Measurements from ENCODE around the gene STUM. TPM values are rescaled to one million over a fixed set of nuclear protein-coding genes. Genes with fewer than 3 reads are reported as not detected.

Gene STUM
- polyA plus RNA-seq, 1 of the 3 experiments (the other 2 are of a cell fraction), result not detected

DNA sequence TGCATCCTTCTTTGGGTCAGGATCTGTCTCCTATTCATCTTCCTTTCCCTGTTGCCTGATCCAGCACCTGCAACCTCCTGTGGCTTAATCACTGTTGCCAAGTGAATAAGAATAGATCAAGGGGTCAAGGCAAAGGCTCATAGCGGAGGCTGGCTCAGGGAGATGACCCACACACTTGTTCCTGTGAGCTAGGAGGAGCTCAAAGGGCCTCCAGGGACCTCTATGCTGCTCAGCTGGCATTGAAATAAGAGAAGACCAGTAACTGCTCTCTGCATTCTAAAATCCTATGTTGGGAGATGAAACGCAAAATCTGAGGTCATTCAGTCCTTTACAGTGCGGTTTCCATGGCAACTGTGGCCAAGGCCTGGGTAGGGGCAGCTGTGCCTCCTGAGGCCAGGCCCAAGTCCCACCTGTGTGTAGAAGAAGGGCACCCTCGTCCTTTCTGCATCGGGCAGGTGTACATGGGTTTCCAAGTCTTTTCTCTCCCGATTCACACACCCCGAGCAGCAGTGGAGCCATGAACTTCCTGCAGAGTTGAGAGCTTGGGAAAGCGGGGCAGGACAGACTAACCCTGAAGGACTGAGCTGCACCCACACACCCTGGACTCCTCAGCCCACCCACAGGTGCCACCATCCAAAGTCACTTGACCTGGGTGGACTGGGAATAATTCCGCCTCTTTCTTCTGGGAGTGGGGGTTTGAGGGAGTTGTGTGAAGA, 27.8 kb upstream of the STUM start:
- H3K36me3 ChIP-seq (replicated peaks in 1 of 2; ENCODE audit: control insufficient read depth in 1 of 2, insufficient read depth in 2 of 2, low read length in 1 of 2), result no peaks in the 10 kb centered on the region
- no peaks in the 10 kb centered on the region for H3F3A ChIP-seq (replicated peaks; ENCODE audit: insufficient read depth)
- H3K9me2 ChIP-seq, result no peaks in the 10 kb centered on the region
- no peak overlapping the region for H2AFZ ChIP-seq (ENCODE audit: low read depth)
- H3K9me3 ChIP-seq, result no peaks in the 10 kb centered on the region
- WGBS (ENCODE audit: low lambda C conversion rate), result 53% methylated on average over 5 of the region's 9 CpGs
- H3K4me3 ChIP-seq (ENCODE audit: low read depth in 2 of 2, low read length in 1 of 2), result no peak overlapping the region
- H3K27ac ChIP-seq (ENCODE audit: low read depth in 2 of 2, low read length in 1 of 2), result no peak overlapping the region
- H3K27me3 ChIP-seq (ENCODE audit: insufficient read depth), result peaks cover 6% of the 10 kb centered on the region; the same call in 1 of the 2 replicates
- no peak overlapping the region for H3K9ac ChIP-seq
- ChIA-PET CTCF (interaction anchor here (0.8 to 1.3 kb wide), 2 partner anchors 10 to 27 kb away, joined by 3 to 5 read pairs; no protein-coding TSS in a partner anchor), POLR2A (no interaction called here)
- no peak for TF ChIP-seq RFX5 (IDR thresholded peaks at IDR 0.05; ENCODE audit: low read length)
- TF ChIP-seq MEF2A (IDR thresholded peaks at IDR 0.05; ENCODE audit: borderline replicate concordance, low read depth), result no peak
- no peak for TF ChIP-seq GABPA (IDR thresholded peaks at IDR 0.05; ENCODE audit: low read depth)
- TF ChIP-seq SIN3A (IDR thresholded peaks at IDR 0.05; ENCODE audit: borderline replicate concordance, low read depth, low read length), result no peak
- TF ChIP-seq, protein P1, sequence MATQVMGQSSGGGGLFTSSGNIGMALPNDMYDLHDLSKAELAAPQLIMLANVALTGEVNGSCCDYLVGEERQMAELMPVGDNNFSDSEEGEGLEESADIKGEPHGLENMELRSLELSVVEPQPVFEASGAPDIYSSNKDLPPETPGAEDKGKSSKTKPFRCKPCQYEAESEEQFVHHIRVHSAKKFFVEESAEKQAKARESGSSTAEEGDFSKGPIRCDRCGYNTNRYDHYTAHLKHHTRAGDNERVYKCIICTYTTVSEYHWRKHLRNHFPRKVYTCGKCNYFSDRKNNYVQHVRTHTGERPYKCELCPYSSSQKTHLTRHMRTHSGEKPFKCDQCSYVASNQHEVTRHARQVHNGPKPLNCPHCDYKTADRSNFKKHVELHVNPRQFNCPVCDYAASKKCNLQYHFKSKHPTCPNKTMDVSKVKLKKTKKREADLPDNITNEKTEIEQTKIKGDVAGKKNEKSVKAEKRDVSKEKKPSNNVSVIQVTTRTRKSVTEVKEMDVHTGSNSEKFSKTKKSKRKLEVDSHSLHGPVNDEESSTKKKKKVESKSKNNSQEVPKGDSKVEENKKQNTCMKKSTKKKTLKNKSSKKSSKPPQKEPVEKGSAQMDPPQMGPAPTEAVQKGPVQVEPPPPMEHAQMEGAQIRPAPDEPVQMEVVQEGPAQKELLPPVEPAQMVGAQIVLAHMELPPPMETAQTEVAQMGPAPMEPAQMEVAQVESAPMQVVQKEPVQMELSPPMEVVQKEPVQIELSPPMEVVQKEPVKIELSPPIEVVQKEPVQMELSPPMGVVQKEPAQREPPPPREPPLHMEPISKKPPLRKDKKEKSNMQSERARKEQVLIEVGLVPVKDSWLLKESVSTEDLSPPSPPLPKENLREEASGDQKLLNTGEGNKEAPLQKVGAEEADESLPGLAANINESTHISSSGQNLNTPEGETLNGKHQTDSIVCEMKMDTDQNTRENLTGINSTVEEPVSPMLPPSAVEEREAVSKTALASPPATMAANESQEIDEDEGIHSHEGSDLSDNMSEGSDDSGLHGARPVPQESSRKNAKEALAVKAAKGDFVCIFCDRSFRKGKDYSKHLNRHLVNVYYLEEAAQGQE (IDR thresholded peaks at IDR 0.05; ENCODE audit: low read depth, low read length), result no peak
- TF ChIP-seq FOXJ3 (CRISPR knock-in tag; IDR thresholded peaks at IDR 0.05), result no peak
- TF ChIP-seq, protein P2, sequence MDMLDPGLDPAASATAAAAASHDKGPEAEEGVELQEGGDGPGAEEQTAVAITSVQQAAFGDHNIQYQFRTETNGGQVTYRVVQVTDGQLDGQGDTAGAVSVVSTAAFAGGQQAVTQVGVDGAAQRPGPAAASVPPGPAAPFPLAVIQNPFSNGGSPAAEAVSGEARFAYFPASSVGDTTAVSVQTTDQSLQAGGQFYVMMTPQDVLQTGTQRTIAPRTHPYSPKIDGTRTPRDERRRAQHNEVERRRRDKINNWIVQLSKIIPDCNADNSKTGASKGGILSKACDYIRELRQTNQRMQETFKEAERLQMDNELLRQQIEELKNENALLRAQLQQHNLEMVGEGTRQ (IDR thresholded peaks at IDR 0.05; ENCODE audit: borderline replicate concordance, low read depth, low read length), result no peak
- TF ChIP-seq EP300 (IDR thresholded peaks at IDR 0.05; ENCODE audit: borderline replicate concordance in 1 of 2, low read depth in 1 of 2, low read length in 1 of 2), result no peak
- TF ChIP-seq JUND (IDR thresholded peaks at IDR 0.05), result no peak
- no peak for TF ChIP-seq TCF12 (IDR thresholded peaks at IDR 0.05)
- TF ChIP-seq, protein P3, sequence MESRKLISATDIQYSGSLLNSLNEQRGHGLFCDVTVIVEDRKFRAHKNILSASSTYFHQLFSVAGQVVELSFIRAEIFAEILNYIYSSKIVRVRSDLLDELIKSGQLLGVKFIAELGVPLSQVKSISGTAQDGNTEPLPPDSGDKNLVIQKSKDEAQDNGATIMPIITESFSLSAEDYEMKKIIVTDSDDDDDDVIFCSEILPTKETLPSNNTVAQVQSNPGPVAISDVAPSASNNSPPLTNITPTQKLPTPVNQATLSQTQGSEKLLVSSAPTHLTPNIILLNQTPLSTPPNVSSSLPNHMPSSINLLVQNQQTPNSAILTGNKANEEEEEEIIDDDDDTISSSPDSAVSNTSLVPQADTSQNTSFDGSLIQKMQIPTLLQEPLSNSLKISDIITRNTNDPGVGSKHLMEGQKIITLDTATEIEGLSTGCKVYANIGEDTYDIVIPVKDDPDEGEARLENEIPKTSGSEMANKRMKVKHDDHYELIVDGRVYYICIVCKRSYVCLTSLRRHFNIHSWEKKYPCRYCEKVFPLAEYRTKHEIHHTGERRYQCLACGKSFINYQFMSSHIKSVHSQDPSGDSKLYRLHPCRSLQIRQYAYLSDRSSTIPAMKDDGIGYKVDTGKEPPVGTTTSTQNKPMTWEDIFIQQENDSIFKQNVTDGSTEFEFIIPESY (IDR thresholded peaks at IDR 0.05; ENCODE audit: borderline replicate concordance, low read depth), result no peak
- TF ChIP-seq, protein P4, sequence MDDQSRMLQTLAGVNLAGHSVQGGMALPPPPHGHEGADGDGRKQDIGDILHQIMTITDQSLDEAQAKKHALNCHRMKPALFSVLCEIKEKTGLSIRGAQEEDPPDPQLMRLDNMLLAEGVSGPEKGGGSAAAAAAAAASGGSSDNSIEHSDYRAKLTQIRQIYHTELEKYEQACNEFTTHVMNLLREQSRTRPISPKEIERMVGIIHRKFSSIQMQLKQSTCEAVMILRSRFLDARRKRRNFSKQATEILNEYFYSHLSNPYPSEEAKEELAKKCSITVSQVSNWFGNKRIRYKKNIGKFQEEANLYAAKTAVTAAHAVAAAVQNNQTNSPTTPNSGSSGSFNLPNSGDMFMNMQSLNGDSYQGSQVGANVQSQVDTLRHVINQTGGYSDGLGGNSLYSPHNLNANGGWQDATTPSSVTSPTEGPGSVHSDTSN (IDR thresholded peaks at IDR 0.05), result no peak
- no peak for TF ChIP-seq RXRA (IDR thresholded peaks at IDR 0.05; ENCODE audit: borderline replicate concordance, low read depth)
- TF ChIP-seq YY1 (IDR thresholded peaks at IDR 0.05; ENCODE audit: low read depth), result no peak
- TF ChIP-seq EZH2phosphoT487 (IDR thresholded peaks at IDR 0.05; ENCODE audit: borderline replicate concordance, low read depth), result no peak
- TF ChIP-seq FOXM1 (IDR thresholded peaks at IDR 0.05; ENCODE audit: low read depth), result no peak
- TF ChIP-seq, protein P5, sequence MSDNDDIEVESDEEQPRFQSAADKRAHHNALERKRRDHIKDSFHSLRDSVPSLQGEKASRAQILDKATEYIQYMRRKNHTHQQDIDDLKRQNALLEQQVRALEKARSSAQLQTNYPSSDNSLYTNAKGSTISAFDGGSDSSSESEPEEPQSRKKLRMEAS (IDR thresholded peaks at IDR 0.05; ENCODE audit: low read depth), result no peak
- TF ChIP-seq RCOR1 (IDR thresholded peaks at IDR 0.05; ENCODE audit: low read length), result no peak
- no peak for TF ChIP-seq POLR2AphosphoS5 (IDR thresholded peaks at IDR 0.05; ENCODE audit: low read depth, low read length)
- no peak for TF ChIP-seq NFIC (IDR thresholded peaks at IDR 0.05; ENCODE audit: borderline replicate concordance)
- H3K4me1 ChIP-seq (ENCODE audit: control insufficient read depth in 1 of 2, insufficient read depth in 2 of 2, low read depth in 1 of 2, low read length in 1 of 2), result peaks cover 0 to 3% of the 10 kb centered on the region in 2 experiments; a peak in 1 of 4 replicates
- H3K79me2 ChIP-seq (ENCODE audit: insufficient read depth), result no peaks in the 10 kb centered on the region
- H3K4me2 ChIP-seq, result no peak overlapping the region
- DNase-seq, result no peak
- H4K20me1 ChIP-seq (ENCODE audit: insufficient read depth), result no peaks in the 10 kb centered on the region
